H9 (cell line): ENCODE results near the gene ZNF814. TPM values are rescaled to one million over a fixed set of nuclear protein-coding genes. Genes with fewer than 3 reads are reported as not detected.
"Not testable (repeated sequence)": the region's sequence is repeated elsewhere in the genome, so short reads cannot be mapped to it uniquely, and the experiment has no call there.

Experiments used
- DNase-seq: peaks from one replicate; pipeline ENCODE4 v3.0.0-alpha.2; 2017
- H2AFZ ChIP-seq: one replicate; pipeline ENCODE4 v1.6.1; 2013; ENCODE audit warnings: mild to moderate bottlenecking, low read length, control low read depth, moderate library complexity
- H2AK5ac ChIP-seq: 2 replicates; pipeline ENCODE4 v1.6.1; 2013; ENCODE audit warnings: low read length, control low read depth, mixed read lengths; ENCODE audit not compliant: insufficient read length
- H2BK120ac ChIP-seq: one replicate; pipeline ENCODE4 v1.6.1; 2013; ENCODE audit warnings: low read depth, mild to moderate bottlenecking, low read length, control low read depth, inconsistent platforms; ENCODE audit not compliant: poor library complexity, severe bottlenecking
- H2BK12ac ChIP-seq: 2 replicates; pipeline ENCODE4 v1.6.1; 2013; ENCODE audit warnings: low read length, control low read depth, mixed read lengths, low read depth; ENCODE audit not compliant: insufficient read length
- H2BK15ac ChIP-seq: 2 replicates; pipeline ENCODE4 v1.6.1; 2013; ENCODE audit warnings: low read depth, low read length, control low read depth
- H2BK20ac ChIP-seq: one replicate; pipeline ENCODE4 v1.6.1; 2013; ENCODE audit warnings: low read depth, mild to moderate bottlenecking, low read length, control low read depth, inconsistent platforms; ENCODE audit not compliant: poor library complexity, severe bottlenecking
- H2BK5ac ChIP-seq: 2 replicates; pipeline ENCODE4 v1.6.1; 2013; ENCODE audit warnings: low read length, control low read depth, mixed read lengths; ENCODE audit not compliant: insufficient read length
- H3K14ac ChIP-seq: 2 replicates; pipeline ENCODE4 v1.6.1; 2013; ENCODE audit warnings: low read length, control low read depth; ENCODE audit not compliant: insufficient read depth
- H3K18ac ChIP-seq: 2 replicates; pipeline ENCODE4 v1.6.1; 2013; ENCODE audit warnings: low read depth, mild to moderate bottlenecking, mixed read lengths, low read length, control low read depth; ENCODE audit not compliant: insufficient read length
- H3K23ac ChIP-seq: 2 replicates; pipeline ENCODE4 v1.6.1; 2013; ENCODE audit warnings: low read length, control low read depth, mixed read lengths, low read depth; ENCODE audit not compliant: insufficient read length
- H3K23me2 ChIP-seq: 2 replicates; pipeline ENCODE4 v1.6.1; 2013; ENCODE audit warnings: low read depth, mild to moderate bottlenecking, mixed read lengths, low read length, control low read depth; ENCODE audit not compliant: insufficient read length, poor library complexity, severe bottlenecking
- H3K27ac ChIP-seq: 2 replicates; pipeline ENCODE4 v1.5.1; 2013; ENCODE audit warnings: low read length, control low read depth, mixed read lengths, low read depth; ENCODE audit not compliant: insufficient read length
- H3K27me3 ChIP-seq: 2 replicates; pipeline ENCODE4 v1.6.1; 2013; ENCODE audit warnings: low read length, control low read depth, inconsistent platforms; ENCODE audit not compliant: insufficient read depth
- H3K4ac ChIP-seq: 2 replicates; pipeline ENCODE4 v1.6.1; 2013; ENCODE audit warnings: low read depth, mild to moderate bottlenecking, control low read depth, inconsistent platforms, low read length, moderate library complexity
- H3K4me1 ChIP-seq: 2 replicates; pipeline ENCODE4 v1.6.1; 2013; ENCODE audit warnings: low read length, control low read depth, inconsistent platforms; ENCODE audit not compliant: insufficient read depth
- H3K4me2 ChIP-seq: 2 replicates; pipeline ENCODE4 v1.6.1; 2013; ENCODE audit warnings: low read length, control low read depth, mixed read lengths; ENCODE audit not compliant: insufficient read length, insufficient read depth
- H3K56ac ChIP-seq: 2 replicates; pipeline ENCODE4 v1.6.1; 2013; ENCODE audit warnings: low read depth, mild to moderate bottlenecking, mixed read lengths, low read length, control low read depth; ENCODE audit not compliant: insufficient read length
- H3K79me1 ChIP-seq: 2 replicates; pipeline ENCODE4 v1.6.1; 2013; ENCODE audit warnings: low read depth, mild to moderate bottlenecking, moderate library complexity, low read length, control low read depth, inconsistent platforms; ENCODE audit not compliant: insufficient read depth, poor library complexity, severe bottlenecking
- H3K79me2 ChIP-seq: 2 replicates; pipeline ENCODE4 v1.6.1; 2013; ENCODE audit warnings: low read length, control low read depth, inconsistent platforms; ENCODE audit not compliant: insufficient read depth
- H3K9ac ChIP-seq: 2 replicates; pipeline ENCODE4 v1.6.1; 2013; ENCODE audit warnings: low read length, control low read depth, mixed read lengths; ENCODE audit not compliant: insufficient read length; ENCODE audit errors: extremely low read depth
- H3K9me3 ChIP-seq: one replicate; pipeline ENCODE4 v1.6.1; 2013; ENCODE audit warnings: low read depth, low read length, inconsistent platforms; ENCODE audit not compliant: control insufficient read depth
- H3T11ph ChIP-seq: one replicate; pipeline ENCODE4 v1.6.1; 2013; ENCODE audit warnings: mild to moderate bottlenecking, low read length, control low read depth, inconsistent platforms
- H4K20me1 ChIP-seq: one replicate; pipeline ENCODE4 v1.6.1; 2013; ENCODE audit not compliant: control insufficient read depth, insufficient read length, insufficient read depth
- H4K5ac ChIP-seq: 2 replicates; pipeline ENCODE4 v1.6.1; 2013; ENCODE audit warnings: low read depth, mild to moderate bottlenecking, mixed read lengths, low read length, control low read depth; ENCODE audit not compliant: insufficient read length
- H4K8ac ChIP-seq: replicated peaks from 2 replicates; pipeline ENCODE4 v1.6.1; 2013; ENCODE audit warnings: low read length, control low read depth, mixed read lengths, low read depth; ENCODE audit not compliant: insufficient read length
- H4K91ac ChIP-seq: 2 replicates; pipeline ENCODE4 v1.6.1; 2013; ENCODE audit warnings: low read depth, mild to moderate bottlenecking, moderate library complexity, mixed read lengths, low read length, control low read depth; ENCODE audit not compliant: insufficient read length
- H3K27ac Mint-ChIP-seq, 3 experiments: 2 replicates in 2 of 3; 3 replicates in 1 of 3; pipeline ENCODE4 v1.8.0; 2020 to 2021; ENCODE audit warnings: mixed read lengths in 3 of 3, mild to moderate bottlenecking in 1 of 3, moderate library complexity in 1 of 3
- H3K27me3 Mint-ChIP-seq: 2 replicates; pipeline ENCODE4 v1.8.0; 2021; ENCODE audit warnings: low read depth, mild to moderate bottlenecking, moderate library complexity, mixed read lengths
- H3K36me3 Mint-ChIP-seq, 3 experiments: 2 replicates in 2 of 3; 3 replicates in 1 of 3; pipeline ENCODE4 v1.8.0; 2020 to 2021; ENCODE audit warnings: low read depth in 3 of 3, mixed read lengths in 3 of 3; ENCODE audit not compliant: insufficient read depth in 1 of 3
- H3K4me1 Mint-ChIP-seq, 2 experiments: 2 replicates each; pipeline ENCODE4 v1.8.0; 2020; ENCODE audit warnings: mixed read lengths in 2 of 2
- H3K4me3 Mint-ChIP-seq, 2 experiments: 2 replicates in 1 of 2; 3 replicates in 1 of 2; pipeline ENCODE4 v1.8.0; 2020 to 2021; ENCODE audit warnings: mild to moderate bottlenecking in 2 of 2, mixed read lengths in 2 of 2, moderate library complexity in 1 of 2
- H3K9me3 Mint-ChIP-seq, 2 experiments: 2 replicates in 1 of 2; 3 replicates in 1 of 2; pipeline ENCODE4 v1.8.0; 2020; ENCODE audit warnings: mild to moderate bottlenecking in 2 of 2, mixed read lengths in 2 of 2, moderate library complexity in 1 of 2
- CTCF ChIP-seq: fragments of 200-600 bp; sonication (generic); conservative IDR thresholded peaks from 3 replicates; pipeline ENCODE4 v1.8.0; 2021; ENCODE audit warnings: antibody characterized with exemption, mild to moderate bottlenecking
- WGBS: extraction: QIAGEN DNeasy Blood & Tissue Kit; methylation state at CpG from one replicate; pipeline ENCODE4 v1.1.7; 2013; ENCODE audit warnings: missing lambda C conversion rate, low lambda C conversion rate, mixed read lengths; ENCODE audit not compliant: insufficient read length; ENCODE audit errors: extremely low coverage; 5-methylcytosine and 5-hydroxymethylcytosine counted together
- total RNA-seq: library from RNA; stranded (reverse); gene quantifications from 2 replicates; pipeline ENCODE4 v1.2.1, GENCODE V29; 2021

ZNF814 gene
- total RNA-seq, 1 experiment from 2014 or later, result 103 TPM

- H3K23me2 ChIP-seq, result peaks cover 3% of the 10 kb centered on the region
- peak overlapping the region; percentile 85 for H3K9ac ChIP-seq
- no peak overlapping the region; the same call in 1 of the 2 replicates for H3K14ac ChIP-seq
- TF ChIP-seq CTCF, result no peak
- peak overlapping the region; percentile 80 for H3K4me2 ChIP-seq
- H3K9me3 ChIP-seq, result no peaks in the 10 kb centered on the region
- H2BK5ac ChIP-seq, result no peak overlapping the region
- H4K91ac ChIP-seq, result no peak overlapping the region
- H3K79me2 ChIP-seq, result peaks cover 3% of the 10 kb centered on the region; the same call in 1 of the 2 replicates
- H3K18ac ChIP-seq, result no peak overlapping the region
- H3K23ac ChIP-seq, result no peak overlapping the region
- H3K4me1 Mint-ChIP-seq, result peaks cover 18 to 21% of the 10 kb centered on the region in 2 experiments
- peak overlapping the region; percentile 83 to 94 for H3K4me3 Mint-ChIP-seq
- no peak overlapping the region for H2BK20ac ChIP-seq
- H3K27me3 Mint-ChIP-seq, result peaks cover 6% of the 10 kb centered on the region; the same call in 1 of the 2 replicates
- no peak overlapping the region for H2BK120ac ChIP-seq
- no peak overlapping the region for H4K8ac ChIP-seq
- H3K4ac ChIP-seq, result no peak overlapping the region
- no peak overlapping the region for H3K56ac ChIP-seq
- H3K4me1 ChIP-seq, result no peaks in the 10 kb centered on the region
- DNase-seq, result peak; percentile 52
- H3K27ac ChIP-seq, result peak overlapping the region; percentile 63
- no peak overlapping the region for H2BK15ac ChIP-seq
- H4K20me1 ChIP-seq, result peaks cover under 1% of the 10 kb centered on the region
- peaks cover 8% of the 10 kb centered on the region for H3K79me1 ChIP-seq
- peak overlapping the region; percentile 34 for H4K5ac ChIP-seq
- H2AFZ ChIP-seq, result no peak overlapping the region
- H3K27me3 ChIP-seq, result no peaks in the 10 kb centered on the region
- no peak overlapping the region for H3T11ph ChIP-seq
- H3K27ac Mint-ChIP-seq, result peak overlapping the region; percentile 95 to 98 (median 95)
- H2BK12ac ChIP-seq, result no peak overlapping the region
- no peak overlapping the region for H2AK5ac ChIP-seq
- WGBS, result no CpG with 5 or more reads among the region's 11 CpGs
- H3K36me3 Mint-ChIP-seq, result peaks cover 34 to 40% (median 37%) of the 10 kb centered on the region in 3 experiments
- H3K9me3 Mint-ChIP-seq, result peaks cover 0 to 2% of the 10 kb centered on the region in 2 experiments; a peak in 1 of 5 replicates
Observed at GRCh38 chr19:57850553-57851017, 38.3 kb downstream of the ZNF814 start.

DNA sequence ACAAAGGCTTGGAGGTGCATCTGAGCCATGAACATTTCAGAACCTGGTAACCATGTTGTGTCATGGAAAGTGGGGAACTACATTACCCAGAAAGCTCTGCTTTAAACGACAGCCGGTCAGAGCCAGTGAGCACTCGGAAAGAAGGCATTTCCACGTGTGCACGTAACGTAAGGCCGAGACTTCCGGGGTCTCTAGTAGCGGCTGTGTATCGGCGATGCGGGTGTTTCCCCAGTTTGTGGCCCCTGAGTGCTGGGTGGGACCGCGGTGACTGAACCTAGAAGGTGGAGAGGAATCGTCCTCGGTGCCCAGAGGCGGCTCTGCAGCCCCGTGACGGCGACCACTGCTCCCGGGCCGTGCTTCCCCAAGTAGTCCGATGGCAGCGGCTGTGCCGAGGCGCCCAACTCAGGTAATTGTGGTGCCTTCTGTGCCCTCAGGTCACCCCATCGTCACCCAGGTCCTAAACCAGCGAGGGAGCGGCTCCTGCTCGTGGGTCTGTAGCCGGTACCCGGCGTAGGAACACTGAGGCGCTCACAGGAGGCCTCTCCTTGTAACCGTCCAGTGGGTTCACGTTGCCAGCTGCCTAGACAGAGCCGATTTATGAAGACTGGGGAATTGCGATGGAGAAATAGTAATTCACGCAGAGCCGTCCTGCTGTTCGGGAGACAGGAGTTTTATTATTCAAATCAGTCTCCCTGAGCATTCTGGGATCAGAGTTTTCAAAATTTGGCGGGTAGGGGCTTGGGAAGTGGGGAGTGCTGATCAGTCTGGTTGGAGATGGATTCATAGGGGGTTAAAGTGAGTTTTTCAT is 39.0 kb downstream of the ZNF814 start, which contains the start of gene ZNF587:
TSS of gene ZNF587 (plus strand) at position 194 of the 808 bp plus-strand sequence. CDS start at position 374, 180 bp downstream.
- not testable (repeated sequence) for H3K4me1 ChIP-seq, H3K9me3 Mint-ChIP-seq, H3K23me2 ChIP-seq, H2BK5ac ChIP-seq, H2BK12ac ChIP-seq, H3K23ac ChIP-seq, H3K79me2 ChIP-seq, H2AFZ ChIP-seq, H2BK15ac ChIP-seq, H2BK20ac ChIP-seq, H2AK5ac ChIP-seq, H3T11ph ChIP-seq, H3K4ac ChIP-seq, H4K20me1 ChIP-seq, H3K56ac ChIP-seq, H3K27me3 Mint-ChIP-seq, H2BK120ac ChIP-seq, H3K79me1 ChIP-seq, H3K27me3 ChIP-seq, H4K8ac ChIP-seq, H3K9me3 ChIP-seq
- Histone ChIP-seq H3K9ac (peak within 1 kb of the TSS; percentile 85), H3K14ac (peak within 1 kb of the TSS; percentile 88), H4K91ac (peak within 1 kb of the TSS; percentile 72), H3K4me2 (peak within 1 kb of the TSS; percentile 80), H3K18ac (peak within 1 kb of the TSS; percentile 70), H3K27ac (peak within 1 kb of the TSS; percentile 63), H4K5ac (peak within 1 kb of the TSS; percentile 34)
- Mint-ChIP-seq H3K27ac (peak within 1 kb of the TSS; percentile 95 to 98 (median 95)), H3K4me3 (peak within 1 kb of the TSS; percentile 83 to 94), H3K4me1 (peaks cover 18 to 21% of the 10 kb centered on the region in 2 experiments), H3K36me3 (peaks cover 28 to 37% (median 37%) of the 10 kb centered on the region in 3 experiments)
- peak; percentile 87 for DNase-seq
- WGBS, result no CpG with 5 or more reads among the region's 42 CpGs
